ENCODE results near the gene GRIP1. TPM values are rescaled to one million over a fixed set of nuclear protein-coding genes. Genes with fewer than 3 reads are reported as not detected.

The GRIP1 gene
- total and polyA plus RNA-seq, 2 experiments from 2014 or later: 7.7 TPM

DNA sequence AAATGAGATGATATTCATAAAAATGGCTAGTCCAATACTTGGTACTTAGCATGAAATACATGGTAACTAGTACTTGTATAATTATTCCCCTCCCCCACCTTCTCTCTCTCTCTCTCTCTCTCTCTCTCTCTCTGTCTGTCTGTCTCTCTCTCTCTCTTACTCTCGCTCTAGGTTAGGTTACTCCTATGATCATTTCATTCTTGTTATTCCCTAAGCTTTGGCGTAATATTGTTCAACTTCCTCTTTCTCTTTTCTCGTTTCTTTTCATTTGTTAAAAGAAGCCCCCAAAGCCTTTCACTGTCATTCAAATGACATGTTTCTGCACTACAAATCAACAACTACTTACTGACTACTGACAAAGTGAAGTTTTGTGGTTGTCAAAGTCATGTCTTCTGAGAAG, 89.8 kb downstream of the GRIP1 start:
- no peak overlapping the region for H3K27ac ChIP-seq
- WGBS (ENCODE audit: low lambda C conversion rate, missing lambda C conversion rate): 83% methylated on average over 3 of the region's 3 CpGs
- H4K20me1 ChIP-seq (ENCODE audit: insufficient read depth, poor library complexity, severe bottlenecking): no peaks in the 10 kb centered on the region
- H3K27me3 ChIP-seq: no peaks in the 10 kb centered on the region
- no peaks in the 10 kb centered on the region for H3K79me2 ChIP-seq
- H3K4me1 ChIP-seq (ENCODE audit: insufficient read depth): no peaks in the 10 kb centered on the region
- DNase-seq (ENCODE audit: low spot score): no peak
- H3K4me3 ChIP-seq: no peak overlapping the region
- H3K36me3 ChIP-seq (replicated peaks; ENCODE audit: insufficient read depth, low read depth): no peaks in the 10 kb centered on the region
- H3K9me3 ChIP-seq (ENCODE audit: low read depth): no peaks in the 10 kb centered on the region
- no peak overlapping the region for H2AFZ ChIP-seq
- no peak overlapping the region for H3K4me2 ChIP-seq
- no peak for TF ChIP-seq EZH2phosphoT487 (IDR thresholded peaks at IDR 0.05; ENCODE audit: low read depth, severe bottlenecking, unreplicated experiment)
- TF ChIP-seq, protein P1, sequence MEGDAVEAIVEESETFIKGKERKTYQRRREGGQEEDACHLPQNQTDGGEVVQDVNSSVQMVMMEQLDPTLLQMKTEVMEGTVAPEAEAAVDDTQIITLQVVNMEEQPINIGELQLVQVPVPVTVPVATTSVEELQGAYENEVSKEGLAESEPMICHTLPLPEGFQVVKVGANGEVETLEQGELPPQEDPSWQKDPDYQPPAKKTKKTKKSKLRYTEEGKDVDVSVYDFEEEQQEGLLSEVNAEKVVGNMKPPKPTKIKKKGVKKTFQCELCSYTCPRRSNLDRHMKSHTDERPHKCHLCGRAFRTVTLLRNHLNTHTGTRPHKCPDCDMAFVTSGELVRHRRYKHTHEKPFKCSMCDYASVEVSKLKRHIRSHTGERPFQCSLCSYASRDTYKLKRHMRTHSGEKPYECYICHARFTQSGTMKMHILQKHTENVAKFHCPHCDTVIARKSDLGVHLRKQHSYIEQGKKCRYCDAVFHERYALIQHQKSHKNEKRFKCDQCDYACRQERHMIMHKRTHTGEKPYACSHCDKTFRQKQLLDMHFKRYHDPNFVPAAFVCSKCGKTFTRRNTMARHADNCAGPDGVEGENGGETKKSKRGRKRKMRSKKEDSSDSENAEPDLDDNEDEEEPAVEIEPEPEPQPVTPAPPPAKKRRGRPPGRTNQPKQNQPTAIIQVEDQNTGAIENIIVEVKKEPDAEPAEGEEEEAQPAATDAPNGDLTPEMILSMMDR (IDR thresholded peaks at IDR 0.05; ENCODE audit: poor library complexity): no peak
- no peak for TF ChIP-seq EZH2 (IDR thresholded peaks at IDR 0.05; ENCODE audit: borderline replicate concordance)
- H3K9me2 ChIP-seq (replicated peaks; ENCODE audit: insufficient read depth): no peaks in the 10 kb centered on the region

DNA sequence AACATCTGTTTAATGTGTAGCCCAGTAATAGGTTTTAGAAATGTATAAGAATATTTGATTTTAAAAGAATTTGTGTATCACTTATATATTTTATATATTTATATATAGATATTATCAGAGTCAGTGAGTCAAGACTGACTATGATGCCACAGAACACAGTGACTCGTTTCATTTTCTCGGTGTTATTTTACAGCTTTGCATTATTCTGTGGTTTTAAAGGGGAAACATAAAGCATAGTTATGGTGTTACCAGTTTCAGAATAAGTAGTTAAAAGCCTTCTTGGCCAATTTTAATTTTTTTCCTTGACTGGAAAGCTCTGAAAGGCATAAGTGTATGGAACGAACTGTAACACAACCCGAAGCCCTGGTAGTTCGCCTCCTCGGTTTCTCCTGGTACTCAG, 91.0 kb downstream of the GRIP1 start:
- Histone ChIP-seq H3K9me3 (ENCODE audit: low read depth) (no peaks in the 10 kb centered on the region), H2AFZ (no peak overlapping the region), H3K4me2 (no peak overlapping the region), H3K36me3 (replicated peaks; ENCODE audit: insufficient read depth, low read depth) (no peaks in the 10 kb centered on the region), H3K27ac (no peak overlapping the region), H3K4me3 (no peak overlapping the region), H3K27me3 (no peaks in the 10 kb centered on the region), H3K9me2 (replicated peaks; ENCODE audit: insufficient read depth) (no peaks in the 10 kb centered on the region), H3K79me2 (no peaks in the 10 kb centered on the region), H3K4me1 (ENCODE audit: insufficient read depth) (no peaks in the 10 kb centered on the region), H4K20me1 (ENCODE audit: insufficient read depth, poor library complexity, severe bottlenecking) (no peaks in the 10 kb centered on the region)
- WGBS (ENCODE audit: low lambda C conversion rate, missing lambda C conversion rate): 81% methylated on average over 6 of the region's 6 CpGs
- TF ChIP-seq, protein P1 (IDR thresholded peaks at IDR 0.05; ENCODE audit: poor library complexity): no peak
- TF ChIP-seq EZH2 (IDR thresholded peaks at IDR 0.05; ENCODE audit: borderline replicate concordance): no peak
- TF ChIP-seq EZH2phosphoT487 (IDR thresholded peaks at IDR 0.05; ENCODE audit: low read depth, severe bottlenecking, unreplicated experiment): no peak
- DNase-seq (ENCODE audit: low spot score): no peak

DNA sequence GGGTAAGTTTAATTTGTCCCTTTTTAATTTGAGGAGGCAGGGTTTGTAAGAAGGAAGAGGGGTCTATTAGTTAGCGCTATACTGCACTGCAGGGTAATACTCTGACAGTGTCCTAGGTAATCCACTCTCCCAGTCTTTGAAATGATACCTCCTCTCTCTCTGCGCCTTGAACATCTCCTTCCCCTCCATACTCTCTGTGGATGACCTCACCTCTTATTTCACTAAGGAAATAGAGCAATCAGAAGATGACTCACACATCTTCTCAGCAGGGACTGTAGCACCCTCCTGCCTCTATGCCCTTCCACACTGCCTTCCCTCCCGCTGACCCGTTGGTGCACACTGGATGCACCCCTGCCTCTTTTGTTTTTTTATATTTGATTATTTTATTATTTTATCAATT, 94.2 kb downstream of the GRIP1 start:
- Histone ChIP-seq H3K79me2 (no peaks in the 10 kb centered on the region), H4K20me1 (ENCODE audit: insufficient read depth, poor library complexity, severe bottlenecking) (no peaks in the 10 kb centered on the region), H3K4me2 (no peak overlapping the region), H3K27ac (no peak overlapping the region), H3K36me3 (replicated peaks; ENCODE audit: insufficient read depth, low read depth) (no peaks in the 10 kb centered on the region), H3K4me1 (ENCODE audit: insufficient read depth) (no peaks in the 10 kb centered on the region), H3K9me3 (ENCODE audit: low read depth) (no peaks in the 10 kb centered on the region), H2AFZ (no peak overlapping the region), H3K4me3 (no peak overlapping the region), H3K27me3 (no peaks in the 10 kb centered on the region), H3K9me2 (replicated peaks; ENCODE audit: insufficient read depth) (no peaks in the 10 kb centered on the region)
- DNase-seq (ENCODE audit: low spot score): no peak
- 98% methylated on average over 4 of the region's 4 CpGs for WGBS (ENCODE audit: low lambda C conversion rate, missing lambda C conversion rate)
- no peak for TF ChIP-seq EZH2 (IDR thresholded peaks at IDR 0.05; ENCODE audit: borderline replicate concordance)
- no peak for TF ChIP-seq EZH2phosphoT487 (IDR thresholded peaks at IDR 0.05; ENCODE audit: low read depth, severe bottlenecking, unreplicated experiment)
- TF ChIP-seq, protein P1 (IDR thresholded peaks at IDR 0.05; ENCODE audit: poor library complexity): no peak

DNA sequence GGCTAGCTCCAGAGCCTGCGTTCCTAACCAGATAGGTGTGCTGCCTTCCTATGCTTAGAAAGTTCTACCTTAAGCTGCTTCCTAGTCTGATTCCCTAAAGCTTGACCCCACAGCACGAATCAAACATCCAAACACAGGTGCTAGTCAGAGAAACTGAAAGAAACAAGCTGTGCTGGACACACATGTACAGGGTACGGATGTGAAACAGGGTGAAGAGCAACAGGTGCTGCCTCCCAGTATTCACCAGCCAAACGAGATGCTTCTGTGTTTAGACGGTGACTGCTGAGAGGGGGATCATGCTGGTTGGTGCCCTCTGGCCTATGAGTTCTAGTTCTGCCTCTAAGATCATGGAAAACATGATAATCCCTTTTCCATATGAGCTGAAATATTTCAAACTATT, 105.3 kb downstream of the GRIP1 start:
- Histone ChIP-seq H3K27ac (no peak overlapping the region), H3K79me2 (no peaks in the 10 kb centered on the region), H3K4me2 (no peak overlapping the region), H3K4me3 (no peak overlapping the region), H3K27me3 (no peaks in the 10 kb centered on the region), H2AFZ (no peak overlapping the region), H3K9me3 (ENCODE audit: low read depth) (no peaks in the 10 kb centered on the region), H3K4me1 (ENCODE audit: insufficient read depth) (no peaks in the 10 kb centered on the region), H3K9me2 (replicated peaks; ENCODE audit: insufficient read depth) (no peaks in the 10 kb centered on the region), H4K20me1 (ENCODE audit: insufficient read depth, poor library complexity, severe bottlenecking) (no peaks in the 10 kb centered on the region), H3K36me3 (replicated peaks; ENCODE audit: insufficient read depth, low read depth) (no peaks in the 10 kb centered on the region)
- TF ChIP-seq EZH2phosphoT487 (IDR thresholded peaks at IDR 0.05; ENCODE audit: low read depth, severe bottlenecking, unreplicated experiment): no peak
- TF ChIP-seq, protein P1 (IDR thresholded peaks at IDR 0.05; ENCODE audit: poor library complexity): no peak
- TF ChIP-seq EZH2 (IDR thresholded peaks at IDR 0.05; ENCODE audit: borderline replicate concordance): no peak
- WGBS (ENCODE audit: low lambda C conversion rate, missing lambda C conversion rate): 94% methylated on average over 5 of the region's 5 CpGs
- no peak for DNase-seq (ENCODE audit: low spot score)

All from hepatocyte (in vitro differentiated cells).